ENCODE results near the gene PISD.

DNA sequence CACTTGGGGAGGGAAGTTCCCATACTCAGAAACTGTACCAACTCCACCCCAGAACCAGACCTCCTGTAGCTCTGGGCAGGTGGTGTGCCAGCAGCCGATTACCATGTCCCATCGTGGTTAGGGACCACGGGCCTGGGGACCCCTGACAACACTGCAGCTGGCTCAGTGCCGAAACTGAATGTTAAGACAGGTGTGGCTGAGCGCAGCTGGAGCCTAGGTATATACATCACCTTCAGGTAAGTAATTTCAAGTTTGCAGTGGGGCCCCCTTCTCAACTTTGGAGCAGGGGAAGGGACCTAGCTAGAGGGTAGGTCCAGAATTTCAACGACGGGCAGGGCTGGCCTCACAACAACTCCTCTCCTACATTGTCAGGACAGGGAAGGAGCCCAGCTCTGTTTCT is 20.7 kb upstream of the PISD start:
- TF ChIP-seq, protein P1, sequence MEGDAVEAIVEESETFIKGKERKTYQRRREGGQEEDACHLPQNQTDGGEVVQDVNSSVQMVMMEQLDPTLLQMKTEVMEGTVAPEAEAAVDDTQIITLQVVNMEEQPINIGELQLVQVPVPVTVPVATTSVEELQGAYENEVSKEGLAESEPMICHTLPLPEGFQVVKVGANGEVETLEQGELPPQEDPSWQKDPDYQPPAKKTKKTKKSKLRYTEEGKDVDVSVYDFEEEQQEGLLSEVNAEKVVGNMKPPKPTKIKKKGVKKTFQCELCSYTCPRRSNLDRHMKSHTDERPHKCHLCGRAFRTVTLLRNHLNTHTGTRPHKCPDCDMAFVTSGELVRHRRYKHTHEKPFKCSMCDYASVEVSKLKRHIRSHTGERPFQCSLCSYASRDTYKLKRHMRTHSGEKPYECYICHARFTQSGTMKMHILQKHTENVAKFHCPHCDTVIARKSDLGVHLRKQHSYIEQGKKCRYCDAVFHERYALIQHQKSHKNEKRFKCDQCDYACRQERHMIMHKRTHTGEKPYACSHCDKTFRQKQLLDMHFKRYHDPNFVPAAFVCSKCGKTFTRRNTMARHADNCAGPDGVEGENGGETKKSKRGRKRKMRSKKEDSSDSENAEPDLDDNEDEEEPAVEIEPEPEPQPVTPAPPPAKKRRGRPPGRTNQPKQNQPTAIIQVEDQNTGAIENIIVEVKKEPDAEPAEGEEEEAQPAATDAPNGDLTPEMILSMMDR (conservative IDR thresholded peaks at IDR 0.05 in 1 of 2, IDR thresholded peaks at IDR 0.05 in 1 of 2; ENCODE audit: low read depth in 1 of 2, low read length in 2 of 2), result no peak
- no peak for TF ChIP-seq EZH2 (IDR thresholded peaks at IDR 0.05; ENCODE audit: low read length, missing control alignments)
